Thyroid gland (tissue), 4 donors: ENCODE data around the gene RASAL3.

Source experiments
- POLR2A ChIP-seq, 2 donors: fragments of 450-650 bp; IDR thresholded peaks; one replicate each; pipeline ENCODE4 v1.6.1; 2017; ENCODE audit warnings: antibody characterized with exemption in 2 of 2, mild to moderate bottlenecking in 2 of 2, moderate library complexity in 1 of 2
- TF ChIP-seq, protein P1 (sequence below), 6 experiments: fragments of 200-600 bp in 3 of 6; fragments of 450-650 bp in 3 of 6; sonication (generic) in 3 of 6; IDR thresholded peaks; one replicate each; pipeline ENCODE4 v1.5.1; 2016 to 2019; ENCODE audit warnings: antibody characterized with exemption in 6 of 6, mild to moderate bottlenecking in 2 of 6, inconsistent platforms in 1 of 6, moderate library complexity in 1 of 6

DNA sequence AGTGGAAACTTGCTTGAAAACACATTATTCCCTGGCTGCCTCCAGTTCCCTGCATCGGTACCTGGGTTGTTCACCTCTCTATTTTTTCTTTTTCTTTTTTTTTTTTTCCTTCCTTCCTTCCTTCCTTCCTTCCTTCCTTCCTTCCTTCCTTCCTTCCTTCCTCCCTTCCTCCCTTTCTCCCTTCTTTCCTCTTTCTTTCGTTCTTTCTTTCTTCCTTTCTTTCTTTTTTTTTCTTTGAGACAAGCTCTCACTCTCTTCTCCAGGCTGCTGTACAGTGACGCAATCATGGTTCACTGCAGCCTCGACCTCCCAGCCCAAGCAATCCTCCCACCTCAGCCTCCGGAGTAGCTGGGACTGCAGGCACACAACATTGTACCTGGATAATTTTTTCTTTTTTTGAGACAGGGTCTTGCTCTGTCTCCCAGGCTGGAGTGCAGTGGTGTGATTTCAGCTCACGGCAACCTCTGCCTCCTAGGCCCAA, 3.4 kb upstream of the RASAL3 start:
- TF ChIP-seq POLR2A (IDR thresholded peaks at IDR 0.05): no peak
- TF ChIP-seq, protein P1, sequence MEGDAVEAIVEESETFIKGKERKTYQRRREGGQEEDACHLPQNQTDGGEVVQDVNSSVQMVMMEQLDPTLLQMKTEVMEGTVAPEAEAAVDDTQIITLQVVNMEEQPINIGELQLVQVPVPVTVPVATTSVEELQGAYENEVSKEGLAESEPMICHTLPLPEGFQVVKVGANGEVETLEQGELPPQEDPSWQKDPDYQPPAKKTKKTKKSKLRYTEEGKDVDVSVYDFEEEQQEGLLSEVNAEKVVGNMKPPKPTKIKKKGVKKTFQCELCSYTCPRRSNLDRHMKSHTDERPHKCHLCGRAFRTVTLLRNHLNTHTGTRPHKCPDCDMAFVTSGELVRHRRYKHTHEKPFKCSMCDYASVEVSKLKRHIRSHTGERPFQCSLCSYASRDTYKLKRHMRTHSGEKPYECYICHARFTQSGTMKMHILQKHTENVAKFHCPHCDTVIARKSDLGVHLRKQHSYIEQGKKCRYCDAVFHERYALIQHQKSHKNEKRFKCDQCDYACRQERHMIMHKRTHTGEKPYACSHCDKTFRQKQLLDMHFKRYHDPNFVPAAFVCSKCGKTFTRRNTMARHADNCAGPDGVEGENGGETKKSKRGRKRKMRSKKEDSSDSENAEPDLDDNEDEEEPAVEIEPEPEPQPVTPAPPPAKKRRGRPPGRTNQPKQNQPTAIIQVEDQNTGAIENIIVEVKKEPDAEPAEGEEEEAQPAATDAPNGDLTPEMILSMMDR (IDR thresholded peaks at IDR 0.05): no peak
